ENCODE measurements around the gene SCGB1D2.

SCGB1D2 gene

GRCh38 chr11:62221498-62221897 lies 20.5 kb upstream of the SCGB1D2 start:
- no peaks in the 10 kb centered on the region for H3K36me3 ChIP-seq (ENCODE audit: control insufficient read depth, insufficient read depth, low read length)
- no peaks in the 10 kb centered on the region for H3K4me1 ChIP-seq (ENCODE audit: control insufficient read depth, insufficient read depth, low read length)
- no peak overlapping the region for H3K4me3 ChIP-seq (ENCODE audit: low read length)
- no peaks in the 10 kb centered on the region for H3K27me3 ChIP-seq (ENCODE audit: control insufficient read depth, insufficient read depth, low read length)
- peaks cover 5% of the 10 kb centered on the region for H3K9me3 ChIP-seq (ENCODE audit: control insufficient read depth, low read length)
- H3K9ac ChIP-seq (ENCODE audit: low read length) = no peak overlapping the region

- Histone ChIP-seq H3K4me3 (ENCODE audit: low read length) (no peak overlapping the region), H3K27me3 (ENCODE audit: control insufficient read depth, insufficient read depth, low read length) (no peaks in the 10 kb centered on the region), H3K9me3 (ENCODE audit: control insufficient read depth, low read length) (peaks cover 5% of the 10 kb centered on the region), H3K4me1 (ENCODE audit: control insufficient read depth, insufficient read depth, low read length) (no peaks in the 10 kb centered on the region), H3K9ac (ENCODE audit: low read length) (no peak overlapping the region), H3K36me3 (ENCODE audit: control insufficient read depth, insufficient read depth, low read length) (no peaks in the 10 kb centered on the region)
Measured at GRCh38 chr11:62223095-62223494, 18.9 kb upstream of the SCGB1D2 start.

DNA sequence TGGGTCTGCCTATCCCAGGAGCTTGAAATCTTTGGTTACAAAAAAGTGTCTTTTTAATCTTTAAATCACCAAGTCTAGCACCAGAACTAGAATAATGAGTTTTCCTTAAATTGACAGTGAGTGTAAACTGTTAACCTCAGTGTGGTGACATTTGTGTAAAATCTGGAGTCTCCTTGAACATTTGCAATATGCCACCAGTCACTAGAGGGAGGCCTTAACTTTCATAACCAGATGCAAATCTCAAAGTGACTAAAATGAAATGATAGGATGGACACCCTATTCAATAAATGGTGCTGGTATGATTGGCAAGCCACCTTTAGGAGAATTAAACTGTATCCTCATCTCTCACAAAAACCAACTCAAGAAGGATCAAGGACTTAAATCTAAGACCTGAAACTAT lies 8.3 kb upstream of the SCGB1D2 start:
- Histone ChIP-seq H3K4me3 (ENCODE audit: low read length) (no peak overlapping the region), H3K4me1 (ENCODE audit: control insufficient read depth, insufficient read depth, low read length) (no peaks in the 10 kb centered on the region), H3K27me3 (ENCODE audit: control insufficient read depth, insufficient read depth, low read length) (no peaks in the 10 kb centered on the region), H3K36me3 (ENCODE audit: control insufficient read depth, insufficient read depth, low read length) (no peaks in the 10 kb centered on the region), H3K9me3 (ENCODE audit: control insufficient read depth, low read length) (no peaks in the 10 kb centered on the region), H3K9ac (ENCODE audit: low read length) (no peak overlapping the region)

DNA sequence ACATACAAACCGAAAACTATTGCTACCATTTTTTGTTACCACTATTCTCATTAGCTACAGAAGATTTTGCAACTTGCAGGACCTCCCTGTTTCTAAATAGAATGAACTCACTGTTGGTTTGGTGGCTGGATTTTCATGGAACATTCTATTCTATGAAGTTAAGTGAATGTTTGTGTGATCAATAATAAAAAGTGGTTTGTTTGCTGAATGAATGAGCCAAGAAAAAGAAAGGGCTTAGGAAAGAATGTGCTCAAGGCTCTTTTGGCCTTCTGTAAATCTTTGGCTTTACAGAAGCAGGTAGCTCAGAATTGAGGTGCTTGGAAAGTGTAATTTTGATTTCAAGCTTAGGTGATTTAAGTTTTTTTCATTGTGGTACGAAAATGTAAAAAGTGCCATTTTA lies 5.9 kb upstream of the SCGB1D2 start:
- Histone ChIP-seq H3K27me3 (ENCODE audit: control insufficient read depth, insufficient read depth, low read length) (no peaks in the 10 kb centered on the region), H3K9me3 (ENCODE audit: control insufficient read depth, low read length) (no peaks in the 10 kb centered on the region), H3K36me3 (ENCODE audit: control insufficient read depth, insufficient read depth, low read length) (no peaks in the 10 kb centered on the region), H3K9ac (ENCODE audit: low read length) (no peak overlapping the region), H3K4me3 (ENCODE audit: low read length) (no peak overlapping the region), H3K4me1 (ENCODE audit: control insufficient read depth, insufficient read depth, low read length) (no peaks in the 10 kb centered on the region)

GRCh38 chr11:62237499-62237898 lies 4.5 kb upstream of the SCGB1D2 start:
- no peaks in the 10 kb centered on the region for H3K9me3 ChIP-seq (ENCODE audit: control insufficient read depth, low read length)
- no peaks in the 10 kb centered on the region for H3K4me1 ChIP-seq (ENCODE audit: control insufficient read depth, insufficient read depth, low read length)
- no peak overlapping the region for H3K9ac ChIP-seq (ENCODE audit: low read length)
- no peaks in the 10 kb centered on the region for H3K27me3 ChIP-seq (ENCODE audit: control insufficient read depth, insufficient read depth, low read length)
- no peaks in the 10 kb centered on the region for H3K36me3 ChIP-seq (ENCODE audit: control insufficient read depth, insufficient read depth, low read length)
- no peak overlapping the region for H3K4me3 ChIP-seq (ENCODE audit: low read length)

GRCh38 chr11:62238151-62238550 lies 3.9 kb upstream of the SCGB1D2 start:
- no peaks in the 10 kb centered on the region for H3K4me1 ChIP-seq (ENCODE audit: control insufficient read depth, insufficient read depth, low read length)
- no peaks in the 10 kb centered on the region for H3K9me3 ChIP-seq (ENCODE audit: control insufficient read depth, low read length)

DNA sequence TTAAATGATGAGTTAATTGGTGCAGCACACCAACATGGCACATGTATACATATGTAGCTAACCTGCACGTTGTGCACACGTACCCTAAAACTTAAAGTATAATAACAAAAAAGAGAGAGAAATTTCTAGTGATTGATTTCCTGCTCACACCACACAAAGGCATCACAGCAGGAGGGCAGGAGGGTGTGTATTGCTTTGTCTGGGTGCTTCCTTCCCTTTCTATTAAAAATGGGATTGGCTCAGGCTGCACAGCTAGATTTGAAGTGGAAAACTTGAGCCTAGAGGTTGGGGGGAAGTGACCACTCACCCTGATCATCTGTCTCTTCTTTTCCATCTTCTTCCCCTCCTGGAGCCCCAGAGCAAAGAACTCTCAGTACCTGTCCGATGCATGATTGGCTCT lies 944 bp upstream of the SCGB1D2 start:
- no peaks in the 10 kb centered on the region for H3K4me1 ChIP-seq (ENCODE audit: control insufficient read depth, insufficient read depth, low read length)
- no peak overlapping the region for H3K9ac ChIP-seq (ENCODE audit: low read length)
- H3K36me3 ChIP-seq (ENCODE audit: control insufficient read depth, insufficient read depth, low read length) = no peaks in the 10 kb centered on the region
- no peaks in the 10 kb centered on the region for H3K9me3 ChIP-seq (ENCODE audit: control insufficient read depth, low read length)
- no peaks in the 10 kb centered on the region for H3K27me3 ChIP-seq (ENCODE audit: control insufficient read depth, insufficient read depth, low read length)
- no peak overlapping the region for H3K4me3 ChIP-seq (ENCODE audit: low read length)

More at GRCh38 chr11:62238151-62238550, 3.9 kb upstream of the SCGB1D2 start:
- no peak overlapping the region for H3K4me3 ChIP-seq (ENCODE audit: low read length)
- no peaks in the 10 kb centered on the region for H3K36me3 ChIP-seq (ENCODE audit: control insufficient read depth, insufficient read depth, low read length)
- H3K9ac ChIP-seq (ENCODE audit: low read length) = no peak overlapping the region
- no peaks in the 10 kb centered on the region for H3K27me3 ChIP-seq (ENCODE audit: control insufficient read depth, insufficient read depth, low read length)

GRCh38 chr11:62245271-62245753 lies 3.3 kb downstream of the SCGB1D2 start:
- no peak overlapping the region for H3K9ac ChIP-seq (ENCODE audit: low read length)
- H3K9me3 ChIP-seq (ENCODE audit: control insufficient read depth, low read length) = no peaks in the 10 kb centered on the region
- no peak overlapping the region for H3K4me3 ChIP-seq (ENCODE audit: low read length)
- H3K27me3 ChIP-seq (ENCODE audit: control insufficient read depth, insufficient read depth, low read length) = no peaks in the 10 kb centered on the region
- no peaks in the 10 kb centered on the region for H3K36me3 ChIP-seq (ENCODE audit: control insufficient read depth, insufficient read depth, low read length)
- no peaks in the 10 kb centered on the region for H3K4me1 ChIP-seq (ENCODE audit: control insufficient read depth, insufficient read depth, low read length)

- H3K4me1 ChIP-seq (ENCODE audit: control insufficient read depth, insufficient read depth, low read length) = no peaks in the 10 kb centered on the region
- H3K9ac ChIP-seq (ENCODE audit: low read length) = no peak overlapping the region
- H3K36me3 ChIP-seq (ENCODE audit: control insufficient read depth, insufficient read depth, low read length) = no peaks in the 10 kb centered on the region
- no peaks in the 10 kb centered on the region for H3K9me3 ChIP-seq (ENCODE audit: control insufficient read depth, low read length)
- no peaks in the 10 kb centered on the region for H3K27me3 ChIP-seq (ENCODE audit: control insufficient read depth, insufficient read depth, low read length)
- no peak overlapping the region for H3K4me3 ChIP-seq (ENCODE audit: low read length)
Measured at GRCh38 chr11:62251698-62252097, 9.7 kb downstream of the SCGB1D2 start.

- H3K36me3 ChIP-seq (ENCODE audit: control insufficient read depth, insufficient read depth, low read length) = no peaks in the 10 kb centered on the region
- H3K9me3 ChIP-seq (ENCODE audit: control insufficient read depth, low read length) = no peaks in the 10 kb centered on the region
- H3K9ac ChIP-seq (ENCODE audit: low read length) = no peak overlapping the region
- no peak overlapping the region for H3K4me3 ChIP-seq (ENCODE audit: low read length)
- no peaks in the 10 kb centered on the region for H3K27me3 ChIP-seq (ENCODE audit: control insufficient read depth, insufficient read depth, low read length)
- no peaks in the 10 kb centered on the region for H3K4me1 ChIP-seq (ENCODE audit: control insufficient read depth, insufficient read depth, low read length)
Measured at GRCh38 chr11:62253999-62254542, 12.0 kb downstream of the SCGB1D2 start.

DNA sequence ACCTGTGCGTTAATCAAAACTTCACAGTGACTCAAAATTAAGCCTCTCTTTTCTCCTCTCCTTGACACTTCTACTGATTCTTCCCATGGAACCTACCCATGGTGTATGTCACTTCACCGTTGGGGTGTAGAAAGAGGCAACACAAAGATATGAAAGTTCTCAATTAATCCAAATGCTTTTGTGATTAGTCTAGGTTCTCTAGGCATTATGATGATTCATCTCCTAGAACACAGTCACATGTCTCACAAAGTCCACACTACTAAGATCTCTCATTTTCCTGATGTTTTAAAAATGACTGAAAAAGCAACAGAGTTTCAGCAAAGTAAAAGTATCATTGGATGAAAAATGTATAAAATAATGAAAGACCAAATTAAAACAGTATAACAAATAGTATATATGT lies 14.2 kb downstream of the SCGB1D2 start:
- H3K4me3 ChIP-seq (ENCODE audit: low read length) = no peak overlapping the region
- H3K36me3 ChIP-seq (ENCODE audit: control insufficient read depth, insufficient read depth, low read length) = no peaks in the 10 kb centered on the region
- no peaks in the 10 kb centered on the region for H3K4me1 ChIP-seq (ENCODE audit: control insufficient read depth, insufficient read depth, low read length)
- no peaks in the 10 kb centered on the region for H3K27me3 ChIP-seq (ENCODE audit: control insufficient read depth, insufficient read depth, low read length)
- no peak overlapping the region for H3K9ac ChIP-seq (ENCODE audit: low read length)
- H3K9me3 ChIP-seq (ENCODE audit: control insufficient read depth, low read length) = no peaks in the 10 kb centered on the region

DNA sequence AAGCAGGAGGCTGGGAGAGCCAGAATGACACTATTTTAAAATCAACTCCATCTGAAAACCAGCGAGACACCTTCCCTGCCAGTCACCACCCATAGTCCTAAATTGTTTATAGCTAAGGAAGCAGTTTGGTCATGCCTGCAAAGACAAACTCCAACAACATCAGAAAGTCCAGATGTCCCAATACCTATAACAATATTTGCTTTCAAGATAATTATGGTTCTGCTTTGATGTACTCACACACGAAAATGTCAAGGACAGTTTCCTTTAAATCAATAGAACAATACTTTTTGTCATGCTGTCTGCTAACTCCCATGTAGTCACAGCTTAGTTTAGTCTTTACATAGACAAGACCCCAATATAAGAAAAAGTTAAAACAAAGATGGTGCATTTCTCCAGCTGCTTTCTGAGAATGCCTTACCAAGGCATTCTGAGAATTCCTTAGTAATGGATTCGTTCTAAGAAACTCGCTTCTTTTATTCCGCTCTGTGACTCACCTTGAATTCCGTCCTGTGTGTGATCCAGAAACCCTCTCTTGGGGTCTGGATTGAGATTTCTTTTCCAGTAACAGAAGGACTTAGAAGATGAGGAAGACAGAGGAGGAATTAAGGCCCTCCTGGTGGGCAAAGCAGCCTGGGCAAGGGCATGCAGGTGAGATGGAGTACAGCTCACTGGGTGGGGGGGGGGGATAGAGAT lies 18.4 kb downstream of the SCGB1D2 start:
- H3K27me3 ChIP-seq (ENCODE audit: control insufficient read depth, insufficient read depth, low read length) = no peaks in the 10 kb centered on the region
- H3K9me3 ChIP-seq (ENCODE audit: control insufficient read depth, low read length) = no peaks in the 10 kb centered on the region
- H3K36me3 ChIP-seq (ENCODE audit: control insufficient read depth, insufficient read depth, low read length) = no peaks in the 10 kb centered on the region
- H3K9ac ChIP-seq (ENCODE audit: low read length) = no peak overlapping the region
- H3K4me1 ChIP-seq (ENCODE audit: control insufficient read depth, insufficient read depth, low read length) = no peaks in the 10 kb centered on the region
- no peak overlapping the region for H3K4me3 ChIP-seq (ENCODE audit: low read length)

Measured in mucosa of stomach (tissue), 1 donor.